Mucosa of descending colon (tissue), 3 donors: ENCODE data around the gene HLA-DPB1. TPM values are rescaled to one million over a fixed set of nuclear protein-coding genes. Genes with fewer than 3 reads are reported as not detected.

Source experiments
- ATAC-seq: fragments of 200-7000 bp; cut with Tn5 transposase; one replicate; pipeline ENCODE4 v1.9.1; 2020; ENCODE audit warnings: mild to moderate bottlenecking, moderate library complexity
- DNase-seq, 3 donors: peaks; one replicate each; pipeline ENCODE4 v3.0.0-alpha.2; 2020
- H3K36me3 ChIP-seq: fragments of 200-600 bp; one replicate; pipeline ENCODE4 v1.8.0; 2021; ENCODE audit warnings: low read depth, mild to moderate bottlenecking
- H3K4me1 ChIP-seq: fragments of 200-600 bp; one replicate; pipeline ENCODE4 v1.8.0; 2021; ENCODE audit warnings: low read depth, mild to moderate bottlenecking
- H3K4me3 ChIP-seq: fragments of 200-600 bp; one replicate; pipeline ENCODE4 v1.8.0; 2021; ENCODE audit warnings: mild to moderate bottlenecking
- H3K9me3 ChIP-seq: fragments of 200-600 bp; one replicate; pipeline ENCODE4 v1.8.0; 2021; ENCODE audit warnings: mild to moderate bottlenecking
- intact Hi-C, 2 donors: fragments of 100-400 bp; cut with DNase I in 1 of 2; cut with micrococcal nuclease in 1 of 2; formaldehyde crosslinking; loops; one replicate each; pipeline versions ENCODE4 v1.11.0 to v1.11.1; 2022; cut with DNase I, micrococcal nuclease
- total RNA-seq, 3 donors: library from RNA; stranded (reverse); fragmentation: NEBNext Ultra II Directional in 2 of 3; extraction: Animal tissue kit (Norgen Biotek cat#: 25700) in 2 of 3; gene quantifications; one replicate each; pipeline versions ENCODE4 v1.2.1 to v1.2.4, GENCODE V29; 2021 to 2023
- TF ChIP-seq, protein P1 (sequence below): fragments of 200-600 bp; IDR thresholded peaks from one replicate; pipeline ENCODE4 v1.8.0; 2022; ENCODE audit warnings: antibody characterized with exemption, mild to moderate bottlenecking
- donor health status: DM: no; HTN: no; CAD: no; lungs with moderate emphysema.
- donor health status: DM: no; HTN: no; CAD: no.
- donor health status: DM: no; HTN: yes; CAD: no.

Gene HLA-DPB1
- total RNA-seq, 3 donors from 2014 or later: 31.2 to 55.0 (median 51.2) TPM

DNA sequence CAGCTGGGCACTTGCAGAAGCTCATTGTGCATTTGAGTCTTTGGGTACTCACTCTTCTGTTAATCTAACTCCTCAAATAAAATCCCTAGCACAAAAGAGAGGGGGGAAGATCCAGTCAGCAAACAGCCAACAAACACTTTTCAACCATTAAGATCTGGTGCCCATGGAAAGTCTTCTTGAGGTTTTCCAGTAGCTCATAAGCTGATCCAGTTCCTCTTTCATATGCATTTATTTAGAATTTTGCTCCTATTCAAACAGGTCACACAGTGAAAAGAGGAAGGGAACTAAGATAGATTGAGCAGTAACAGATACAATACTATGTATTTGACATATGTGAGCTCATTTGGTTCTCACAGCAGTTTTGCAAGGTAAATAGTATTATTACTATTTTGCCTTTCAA, 38.6 kb downstream of the HLA-DPB1 start:
- intact Hi-C loops: loop anchor here in 1 of 2 donors (10.0 kb wide), 1 partner anchor 130 kb away; no protein-coding TSS in a partner anchor
- ATAC-seq (no peak), DNase-seq (no peak)
- no peaks in the 10 kb centered on the region for H3K4me1 ChIP-seq
- TF ChIP-seq, protein P1, sequence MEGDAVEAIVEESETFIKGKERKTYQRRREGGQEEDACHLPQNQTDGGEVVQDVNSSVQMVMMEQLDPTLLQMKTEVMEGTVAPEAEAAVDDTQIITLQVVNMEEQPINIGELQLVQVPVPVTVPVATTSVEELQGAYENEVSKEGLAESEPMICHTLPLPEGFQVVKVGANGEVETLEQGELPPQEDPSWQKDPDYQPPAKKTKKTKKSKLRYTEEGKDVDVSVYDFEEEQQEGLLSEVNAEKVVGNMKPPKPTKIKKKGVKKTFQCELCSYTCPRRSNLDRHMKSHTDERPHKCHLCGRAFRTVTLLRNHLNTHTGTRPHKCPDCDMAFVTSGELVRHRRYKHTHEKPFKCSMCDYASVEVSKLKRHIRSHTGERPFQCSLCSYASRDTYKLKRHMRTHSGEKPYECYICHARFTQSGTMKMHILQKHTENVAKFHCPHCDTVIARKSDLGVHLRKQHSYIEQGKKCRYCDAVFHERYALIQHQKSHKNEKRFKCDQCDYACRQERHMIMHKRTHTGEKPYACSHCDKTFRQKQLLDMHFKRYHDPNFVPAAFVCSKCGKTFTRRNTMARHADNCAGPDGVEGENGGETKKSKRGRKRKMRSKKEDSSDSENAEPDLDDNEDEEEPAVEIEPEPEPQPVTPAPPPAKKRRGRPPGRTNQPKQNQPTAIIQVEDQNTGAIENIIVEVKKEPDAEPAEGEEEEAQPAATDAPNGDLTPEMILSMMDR: no peak
- no peak overlapping the region for H3K4me3 ChIP-seq
- no peaks in the 10 kb centered on the region for H3K9me3 ChIP-seq
- H3K36me3 ChIP-seq: no peaks in the 10 kb centered on the region

DNA sequence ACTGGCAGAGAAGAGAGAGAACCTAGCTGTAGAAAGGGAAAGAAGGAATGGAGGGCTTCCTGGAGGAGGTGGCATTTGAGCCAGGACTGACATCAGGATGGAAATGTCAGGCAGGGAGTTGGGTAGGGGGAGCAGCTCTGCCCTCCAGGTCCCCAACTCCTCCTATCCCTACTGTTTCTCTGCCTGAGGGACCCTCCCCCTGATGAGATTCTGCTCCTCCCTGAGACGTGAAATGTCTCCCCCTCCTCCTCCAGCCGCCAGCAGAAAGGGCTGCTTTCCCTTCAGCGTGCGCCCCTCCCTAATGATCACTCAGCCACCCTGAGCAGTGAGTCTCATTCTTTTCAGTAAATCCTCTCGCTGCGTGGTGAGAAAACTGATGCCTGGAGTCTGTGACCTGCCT, 40.6 kb downstream of the HLA-DPB1 start:
- ATAC-seq (no peak), DNase-seq (no peak)
- TF ChIP-seq, protein P1: no peak
- intact Hi-C loops: loop anchor here (5.0 to 10.0 kb wide), 2 partner anchors 128 to 131 kb away; no protein-coding TSS in a partner anchor
- Histone ChIP-seq H3K4me3 (no peak overlapping the region), H3K9me3 (no peaks in the 10 kb centered on the region), H3K36me3 (no peaks in the 10 kb centered on the region), H3K4me1 (no peaks in the 10 kb centered on the region)

DNA sequence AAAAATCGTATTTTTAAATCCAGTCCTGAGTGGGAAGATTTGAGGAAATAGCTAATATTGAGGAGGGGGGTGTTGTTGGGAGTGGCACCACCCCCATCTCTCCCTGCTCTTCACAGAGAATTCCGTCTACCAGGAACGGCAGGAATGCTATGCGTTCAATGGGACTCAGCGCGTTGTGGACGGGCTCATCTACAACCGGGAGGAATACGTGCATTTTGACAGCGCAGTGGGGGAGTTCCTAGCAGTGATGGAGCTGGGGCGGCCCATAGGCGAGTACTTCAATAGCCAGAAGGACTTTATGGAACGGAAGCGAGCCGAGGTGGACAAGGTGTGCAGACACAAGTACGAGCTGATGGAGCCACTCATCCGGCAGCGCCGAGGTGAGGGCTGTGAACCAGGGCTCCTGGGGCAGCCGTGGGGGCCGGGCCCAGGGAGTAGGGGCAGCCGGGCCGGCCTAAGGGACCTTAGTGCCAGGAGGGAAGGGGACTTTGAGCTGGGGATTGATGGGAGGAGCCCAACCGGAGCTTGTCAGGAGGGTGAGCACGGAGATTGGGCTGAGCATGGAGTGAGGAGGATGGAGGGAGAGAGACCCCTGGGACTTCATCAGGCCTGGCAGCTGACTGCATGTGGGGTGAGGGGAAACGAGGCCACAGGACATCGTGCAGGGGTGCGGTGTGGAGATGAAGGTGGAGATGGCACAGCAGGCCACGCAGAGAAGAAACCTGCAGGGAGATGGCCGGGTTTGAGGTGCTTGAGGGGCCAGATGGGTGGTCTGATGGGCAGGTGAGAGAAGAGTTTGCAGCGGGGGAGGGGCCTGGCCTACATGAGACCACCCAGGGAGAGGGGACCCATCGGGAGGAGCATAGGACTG, 41.3 kb downstream of the HLA-DPB1 start:
- Histone ChIP-seq H3K9me3 (no peaks in the 10 kb centered on the region), H3K4me3 (no peak overlapping the region), H3K4me1 (no peaks in the 10 kb centered on the region), H3K36me3 (no peaks in the 10 kb centered on the region)
- DNase-seq (no peak), ATAC-seq (no peak)
- TF ChIP-seq, protein P1: no peak
- intact Hi-C loops: loop anchor here (5.0 to 10.0 kb wide), 2 partner anchors 128 to 130 kb away; no protein-coding TSS in a partner anchor

DNA sequence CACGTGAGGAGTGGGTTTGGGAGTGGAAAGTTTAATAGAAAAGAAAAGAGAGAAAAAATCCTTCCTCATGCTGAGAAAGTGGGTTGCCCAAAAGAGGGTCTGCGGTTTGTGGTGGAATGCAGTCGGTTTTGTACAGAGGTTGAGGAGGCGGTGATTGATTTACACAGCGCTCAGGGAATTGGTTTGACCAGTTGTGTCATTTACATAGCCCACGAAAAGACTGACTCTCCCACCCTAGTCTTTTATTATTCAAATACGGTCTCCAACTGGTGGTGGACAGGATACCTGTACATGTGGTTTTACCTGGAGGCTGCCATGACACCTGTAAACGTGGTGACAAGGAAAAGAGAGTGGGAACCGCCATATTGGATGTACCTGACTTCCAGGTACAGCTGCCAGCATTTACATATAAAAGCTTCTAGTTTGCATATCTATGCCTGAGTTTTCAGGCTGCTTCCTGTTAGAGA, 42.1 kb downstream of the HLA-DPB1 start:
- Histone ChIP-seq H3K36me3 (no peaks in the 10 kb centered on the region), H3K9me3 (no peaks in the 10 kb centered on the region), H3K4me3 (no peak overlapping the region), H3K4me1 (no peaks in the 10 kb centered on the region)
- intact Hi-C loops: loop anchor here (5.0 to 10.0 kb wide), 2 partner anchors 127 to 129 kb away; no protein-coding TSS in a partner anchor
- DNase-seq (no peak), ATAC-seq (no peak)
- TF ChIP-seq, protein P1: no peak

DNA sequence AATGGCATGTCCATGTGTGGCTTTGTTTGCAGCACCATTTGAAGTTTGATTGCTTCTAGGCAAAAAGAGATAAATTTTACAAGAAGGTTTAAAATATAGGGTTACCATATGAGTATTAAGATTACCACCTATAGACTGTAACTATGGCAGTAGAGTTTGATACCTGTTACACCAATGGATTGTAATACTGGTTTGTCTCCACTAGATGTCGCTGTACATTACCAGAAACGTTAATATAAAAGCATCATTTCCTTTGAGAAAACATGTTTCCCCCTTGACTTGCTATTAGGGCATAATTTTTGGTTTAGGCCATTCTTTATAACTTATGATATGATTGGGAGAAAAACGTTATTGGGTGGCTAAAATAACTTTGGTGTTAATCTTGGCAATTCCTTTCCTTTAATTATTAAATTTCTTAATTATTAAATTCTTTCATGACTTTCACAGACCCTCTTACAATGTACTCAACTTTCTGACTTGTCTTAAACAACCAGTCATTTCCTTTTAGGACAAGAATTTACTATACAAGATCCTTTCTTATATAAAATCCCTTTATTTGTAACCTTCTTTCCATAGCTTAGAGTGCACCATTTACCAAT, 42.8 kb downstream of the HLA-DPB1 start:
- DNase-seq (peak in 1 of 3 donors; percentile 66), ATAC-seq (peak; percentile 67)
- H3K4me3 ChIP-seq: no peak overlapping the region
- H3K36me3 ChIP-seq: no peaks in the 10 kb centered on the region
- intact Hi-C loops: loop anchor here (5.0 to 10.0 kb wide), 2 partner anchors 126 to 129 kb away; no protein-coding TSS in a partner anchor
- TF ChIP-seq, protein P1: peak; percentile 42
- peaks cover 3% of the 10 kb centered on the region for H3K9me3 ChIP-seq
- H3K4me1 ChIP-seq: no peaks in the 10 kb centered on the region
